Esophagus muscularis mucosa (tissue), 4 donors: Measurements from ENCODE around the gene MRPL43. TPM values are rescaled to one million over a fixed set of nuclear protein-coding genes. Genes with fewer than 3 reads are reported as not detected.
A peak's percentile ranks its signal among the peaks of the same experiment; 100 is the strongest.

Experiments used
- DNase-seq: peaks from one replicate; pipeline ENCODE4 v3.0.0-alpha.2; 2017; ENCODE audit errors: extremely low spot score
- H3K27ac ChIP-seq, 4 donors: fragments of 200-600 bp; sonication (generic); replicated peaks in 1 of 4; 1 replicate in 3 of 4; 2 replicates in 1 of 4; pipeline ENCODE4 v1.5.1; 2016 to 2019; ENCODE audit warnings: mild to moderate bottlenecking in 1 of 4
- H3K27me3 ChIP-seq, 4 donors: fragments of 200-600 bp; sonication (generic); one replicate each; pipeline versions ENCODE4 v1.5.1 to v1.6.0; 2016 to 2019
- H3K36me3 ChIP-seq, 4 donors: fragments of 200-600 bp; sonication (generic); one replicate each; pipeline ENCODE4 v1.5.1; 2016 to 2019
- H3K4me1 ChIP-seq, 4 donors: fragments of 200-600 bp; sonication (generic); one replicate each; pipeline ENCODE4 v1.5.1; 2016 to 2019
- H3K4me3 ChIP-seq, 4 donors: fragments of 200-600 bp; sonication (generic); 1 replicate in 2 of 4; 2 replicates in 2 of 4; pipeline ENCODE4 v1.5.1; 2016 to 2019; ENCODE audit warnings: mild to moderate bottlenecking in 4 of 4, moderate library complexity in 1 of 4
- H3K9me3 ChIP-seq, 4 donors: fragments of 200-600 bp; sonication (generic); 1 replicate in 3 of 4; 2 replicates in 1 of 4; pipeline ENCODE4 v1.5.1; 2016 to 2019
- EP300 ChIP-seq: sonication (generic); formaldehyde crosslinking; IDR thresholded peaks from one replicate; pipeline ENCODE4 v1.6.1; 2017; ENCODE audit warnings: antibody characterized with exemption
- POLR2A ChIP-seq: fragments of 450-650 bp; IDR thresholded peaks from one replicate; pipeline ENCODE4 v1.6.1; 2017; ENCODE audit warnings: antibody characterized with exemption, moderate library complexity, mild to moderate bottlenecking, low read depth
- POLR2AphosphoS5 ChIP-seq, 2 donors: sonication (generic); formaldehyde crosslinking; IDR thresholded peaks; one replicate each; pipeline ENCODE4 v1.6.1; 2017; ENCODE audit warnings: antibody characterized with exemption in 2 of 2
- whole genome bisulfite sequencing: methylation state at CpG from one replicate; pipeline ENCODE4 v1.1.5; 2018; 5-methylcytosine and 5-hydroxymethylcytosine counted together
- intact Hi-C: fragments of 100-400 bp; cut with DNase I; formaldehyde crosslinking; loops from one replicate; pipeline ENCODE4 v1.15.1; 2023
- total RNA-seq, 4 donors: library from RNA; depleted of rRNA; stranded (reverse); fragments of >200 nt; gene quantifications; one replicate each; pipeline versions ENCODE4 v1.1.0 to v1.2.1, GENCODE V29; 2016
- TF ChIP-seq, protein P1 (sequence below), 3 experiments: fragments of 200-600 bp in 2 of 3; fragments of 450-650 bp in 1 of 3; sonication (generic) in 2 of 3; IDR thresholded peaks; one replicate each; pipeline ENCODE4 v1.5.1; 2017 to 2019; ENCODE audit warnings: antibody characterized with exemption in 3 of 3, mild to moderate bottlenecking in 2 of 3, moderate library complexity in 1 of 3

MRPL43 gene
- total RNA-seq, 4 donors from 2014 or later: 54.4 to 98.8 (median 82.4) TPM

DNA sequence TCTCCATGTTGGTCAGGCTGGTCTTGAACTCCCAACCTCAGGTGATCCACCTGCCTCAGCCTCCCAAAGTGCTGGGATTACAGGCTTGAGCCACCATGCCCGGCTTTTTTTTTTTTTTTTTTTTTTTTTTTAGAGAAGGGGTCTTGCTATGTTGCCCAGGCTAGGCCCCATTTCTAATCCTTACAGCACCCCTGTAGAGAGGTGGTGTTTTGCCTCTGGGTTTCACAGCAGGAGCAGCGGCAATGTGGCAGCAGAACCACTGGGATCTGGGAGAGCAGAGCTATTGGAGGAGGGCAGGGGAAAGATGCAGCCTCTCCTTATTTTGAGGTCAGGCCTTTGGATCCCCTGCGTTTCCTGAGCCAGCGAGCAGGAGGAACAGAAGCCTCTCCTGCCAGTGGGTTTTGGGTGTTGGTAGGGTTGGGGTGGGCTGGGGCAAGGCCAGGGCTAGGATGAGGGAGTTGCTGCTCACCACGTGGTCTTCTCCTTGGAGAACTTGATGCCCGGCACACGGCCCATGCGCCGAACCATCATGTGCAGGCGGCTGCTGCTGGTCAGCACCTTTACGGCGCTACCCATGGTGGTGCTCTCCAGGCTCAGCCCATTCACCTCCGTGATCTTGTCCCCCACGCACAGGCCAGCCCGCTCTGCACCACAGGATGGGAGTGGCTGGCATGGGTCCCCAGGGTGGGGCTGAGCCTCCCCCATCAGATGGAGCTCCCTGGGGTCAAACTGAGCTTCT, 35.8 kb upstream of the MRPL43 start:
- H3K9me3 ChIP-seq: no peaks in the 10 kb centered on the region
- no peak overlapping the region for H3K27ac ChIP-seq
- no peak overlapping the region for H3K4me3 ChIP-seq
- H3K27me3 ChIP-seq: peaks cover 0 to 37% (median 3%) of the 10 kb centered on the region in 4 donors
- intact Hi-C loops: no loop called here
- no peaks in the 10 kb centered on the region for H3K36me3 ChIP-seq
- DNase-seq: no peak
- TF ChIP-seq EP300 (no peak), POLR2AphosphoS5 (IDR thresholded peaks at IDR 0.05) (no peak), POLR2A (no peak)
- TF ChIP-seq, protein P1, sequence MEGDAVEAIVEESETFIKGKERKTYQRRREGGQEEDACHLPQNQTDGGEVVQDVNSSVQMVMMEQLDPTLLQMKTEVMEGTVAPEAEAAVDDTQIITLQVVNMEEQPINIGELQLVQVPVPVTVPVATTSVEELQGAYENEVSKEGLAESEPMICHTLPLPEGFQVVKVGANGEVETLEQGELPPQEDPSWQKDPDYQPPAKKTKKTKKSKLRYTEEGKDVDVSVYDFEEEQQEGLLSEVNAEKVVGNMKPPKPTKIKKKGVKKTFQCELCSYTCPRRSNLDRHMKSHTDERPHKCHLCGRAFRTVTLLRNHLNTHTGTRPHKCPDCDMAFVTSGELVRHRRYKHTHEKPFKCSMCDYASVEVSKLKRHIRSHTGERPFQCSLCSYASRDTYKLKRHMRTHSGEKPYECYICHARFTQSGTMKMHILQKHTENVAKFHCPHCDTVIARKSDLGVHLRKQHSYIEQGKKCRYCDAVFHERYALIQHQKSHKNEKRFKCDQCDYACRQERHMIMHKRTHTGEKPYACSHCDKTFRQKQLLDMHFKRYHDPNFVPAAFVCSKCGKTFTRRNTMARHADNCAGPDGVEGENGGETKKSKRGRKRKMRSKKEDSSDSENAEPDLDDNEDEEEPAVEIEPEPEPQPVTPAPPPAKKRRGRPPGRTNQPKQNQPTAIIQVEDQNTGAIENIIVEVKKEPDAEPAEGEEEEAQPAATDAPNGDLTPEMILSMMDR (IDR thresholded peaks at IDR 0.05): no peak
- WGBS: 95% methylated on average over 9 of the region's 15 CpGs
- peaks cover 7 to 11% (median 10%) of the 10 kb centered on the region in 4 donors for H3K4me1 ChIP-seq

DNA sequence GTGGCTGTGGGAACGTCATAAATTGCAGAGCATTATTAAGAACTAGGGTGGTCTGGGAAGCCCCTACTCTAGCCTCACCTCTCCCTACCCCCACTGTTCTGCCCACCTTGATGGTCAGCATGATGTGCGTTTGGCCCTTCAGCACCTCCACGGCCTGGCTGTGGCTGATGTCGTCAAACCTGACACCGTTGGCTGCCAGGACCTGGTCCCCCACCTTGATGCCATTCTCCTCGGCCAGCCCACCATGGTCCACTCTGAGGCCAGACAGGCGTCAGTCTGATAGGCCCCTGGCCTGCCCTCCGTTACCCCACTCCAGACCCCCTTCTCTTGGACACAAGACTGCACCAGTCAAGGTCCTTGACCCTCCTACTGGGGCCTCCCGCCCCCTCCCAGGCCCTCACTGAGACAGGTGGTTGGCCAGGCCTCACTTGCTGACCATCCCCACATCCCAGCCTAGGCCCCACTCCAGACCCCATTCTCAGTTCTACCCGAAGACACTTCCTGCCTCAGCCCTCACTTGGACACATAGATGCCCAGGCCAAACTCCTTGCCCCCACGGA, 34.5 kb upstream of the MRPL43 start:
- 88% methylated on average over 11 of the region's 11 CpGs for WGBS
- DNase-seq: no peak
- no peak for TF ChIP-seq POLR2AphosphoS5 (IDR thresholded peaks at IDR 0.05)
- TF ChIP-seq POLR2A: no peak
- TF ChIP-seq EP300: no peak
- Histone ChIP-seq H3K27ac (no peak overlapping the region), H3K9me3 (no peaks in the 10 kb centered on the region), H3K36me3 (no peaks in the 10 kb centered on the region), H3K27me3 (peaks cover 0 to 48% (median 3%) of the 10 kb centered on the region in 4 donors), H3K4me1 (peaks cover 7 to 13% (median 10%) of the 10 kb centered on the region in 4 donors), H3K4me3 (no peak overlapping the region)
- intact Hi-C loops: no loop called here

DNA sequence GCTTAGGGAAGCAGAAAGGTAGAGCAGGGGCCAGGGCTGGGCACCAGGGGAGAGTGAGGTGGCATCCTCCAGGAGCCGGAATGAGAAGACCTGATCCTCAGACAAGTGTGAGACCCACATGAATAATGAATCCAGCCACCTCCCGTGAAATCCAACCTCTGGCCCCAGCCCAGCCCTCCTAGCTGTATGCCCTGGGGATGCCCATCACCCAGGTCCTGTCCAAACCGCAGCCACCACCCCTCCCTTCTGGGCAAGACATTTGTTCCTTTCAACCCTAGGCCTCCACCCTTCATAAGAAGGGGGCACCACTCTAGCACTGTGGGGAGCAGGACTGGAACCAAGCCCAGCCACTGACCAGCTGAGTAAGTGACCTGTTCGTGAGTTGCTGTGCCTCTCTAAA, 33.9 kb upstream of the MRPL43 start:
- 88% methylated on average over 3 of the region's 4 CpGs for WGBS
- TF ChIP-seq POLR2A (no peak), POLR2AphosphoS5 (IDR thresholded peaks at IDR 0.05) (no peak)
- no peaks in the 10 kb centered on the region for H3K36me3 ChIP-seq
- H3K4me1 ChIP-seq: peaks cover 7 to 13% (median 10%) of the 10 kb centered on the region in 4 donors
- intact Hi-C loops: no loop called here
- no peak for DNase-seq
- no peak overlapping the region for H3K27ac ChIP-seq
- no peak overlapping the region for H3K4me3 ChIP-seq
- no peaks in the 10 kb centered on the region for H3K9me3 ChIP-seq
- H3K27me3 ChIP-seq: peaks cover 0 to 53% (median 3%) of the 10 kb centered on the region in 4 donors

DNA sequence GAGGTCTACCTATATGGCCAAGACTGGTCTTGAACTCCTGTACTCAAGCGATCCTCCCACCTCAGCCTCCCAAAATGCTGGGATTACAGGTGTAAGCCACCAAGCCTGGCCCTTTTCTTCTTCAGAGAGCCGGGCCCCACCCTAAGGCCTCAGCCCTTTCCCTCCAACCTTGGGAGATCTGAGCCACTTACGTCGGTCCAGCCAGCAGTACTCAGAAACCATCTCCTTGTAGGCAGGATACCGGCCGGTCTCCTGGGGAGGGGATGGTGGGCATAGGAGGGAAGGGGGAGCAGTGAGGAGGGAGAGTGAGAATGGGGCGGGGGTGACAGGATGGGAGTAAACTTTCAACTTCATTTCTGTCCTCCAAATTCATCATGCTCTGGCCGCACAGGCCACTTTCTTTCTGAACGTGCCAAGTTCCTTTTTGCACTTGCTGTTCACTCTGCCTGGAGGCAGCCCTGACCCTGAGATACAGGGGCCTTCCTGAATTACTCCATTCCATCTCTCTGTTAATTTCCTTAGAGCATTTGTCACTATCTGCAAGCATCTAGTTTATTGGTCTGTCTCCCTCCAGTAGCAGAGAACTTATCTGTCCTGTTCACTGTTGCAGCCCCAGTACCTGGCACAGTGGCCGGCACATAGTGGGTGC, 33.3 kb upstream of the MRPL43 start:
- peaks cover 0 to 60% (median 3%) of the 10 kb centered on the region in 4 donors for H3K27me3 ChIP-seq
- no peak overlapping the region for H3K27ac ChIP-seq
- no peak for DNase-seq
- intact Hi-C loops: no loop called here
- peaks cover 7 to 13% (median 10%) of the 10 kb centered on the region in 4 donors for H3K4me1 ChIP-seq
- H3K4me3 ChIP-seq: no peak overlapping the region
- 86% methylated on average over 10 of the region's 10 CpGs for WGBS
- no peak for TF ChIP-seq POLR2AphosphoS5 (IDR thresholded peaks at IDR 0.05)
- no peaks in the 10 kb centered on the region for H3K36me3 ChIP-seq
- H3K9me3 ChIP-seq: no peaks in the 10 kb centered on the region

DNA sequence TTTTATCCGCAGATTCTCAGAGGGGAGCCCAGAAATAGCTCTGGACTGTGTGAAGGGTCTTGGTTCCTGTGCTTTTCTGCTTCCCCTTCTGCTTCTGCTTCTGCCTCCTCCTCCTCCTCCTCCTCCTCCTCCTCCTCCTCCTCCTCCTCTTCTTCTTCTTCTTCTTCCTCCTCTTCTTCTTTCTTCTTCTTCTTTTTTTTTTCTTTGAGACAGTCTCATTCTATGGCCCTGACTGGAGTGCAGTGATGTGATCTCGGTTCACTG, 32.1 kb upstream of the MRPL43 start:
- no peak overlapping the region for H3K27ac ChIP-seq
- no peak for DNase-seq
- H3K36me3 ChIP-seq: no peaks in the 10 kb centered on the region
- no peaks in the 10 kb centered on the region for H3K9me3 ChIP-seq
- intact Hi-C loops: loop anchor here (10.0 kb wide), 1 partner anchor 55 kb away; the partner anchor contains the start of gene SEMA4G
- TF ChIP-seq POLR2A: no peak
- no peak for TF ChIP-seq POLR2AphosphoS5 (IDR thresholded peaks at IDR 0.05)
- H3K27me3 ChIP-seq: peaks cover 0 to 62% (median 3%) of the 10 kb centered on the region in 4 donors
- WGBS: 43% methylated on average over 2 of the region's 2 CpGs
- H3K4me3 ChIP-seq: no peak overlapping the region
- H3K4me1 ChIP-seq: peaks cover 7 to 15% (median 13%) of the 10 kb centered on the region in 4 donors

DNA sequence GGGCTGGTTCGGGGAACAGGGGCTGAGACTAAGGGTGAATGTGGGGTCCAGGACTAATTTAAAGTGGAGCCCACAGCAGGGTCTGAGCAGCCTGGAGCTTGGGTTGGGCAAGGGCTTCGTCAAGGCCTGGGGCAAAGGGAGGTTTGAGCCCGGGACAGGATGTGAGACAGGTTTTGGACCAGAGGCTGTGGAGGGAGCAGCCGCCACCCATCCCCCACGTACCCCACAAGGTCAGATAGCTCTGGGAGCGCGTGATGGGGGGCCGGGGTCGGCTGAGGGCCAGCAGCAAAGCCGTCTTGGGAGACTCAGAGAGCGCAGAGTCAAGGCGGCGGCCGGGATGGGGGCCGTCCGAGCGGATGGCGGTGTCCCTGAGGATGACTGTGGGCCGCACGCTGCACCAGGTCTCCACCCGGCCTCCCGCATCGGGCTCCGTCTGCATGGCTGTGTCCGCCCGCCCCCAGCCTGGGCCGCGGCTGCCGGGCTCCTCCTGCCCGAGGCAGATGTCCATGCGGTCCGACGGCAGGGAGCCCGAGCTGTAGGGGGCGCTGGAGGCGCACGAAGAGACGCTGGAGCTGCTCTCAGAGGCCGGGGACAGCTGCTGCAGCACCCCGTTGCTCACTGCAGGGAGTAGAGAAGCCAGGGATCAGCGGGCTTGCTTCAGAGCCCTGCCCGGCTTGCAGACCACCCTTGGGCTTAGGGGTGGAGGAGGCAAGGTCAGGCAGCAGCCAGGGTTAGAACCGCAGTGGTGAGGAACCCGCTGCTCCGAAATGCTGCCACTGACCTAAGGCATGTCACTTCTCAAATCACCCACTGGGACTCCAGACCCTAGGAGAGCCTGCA, 31.5 kb upstream of the MRPL43 start:
- no peak for DNase-seq
- WGBS: 21% methylated on average over 14 of the region's 45 CpGs
- TF ChIP-seq POLR2A (no peak), POLR2AphosphoS5 (IDR thresholded peaks at IDR 0.05) (no peak), EP300 (no peak)
- TF ChIP-seq, protein P1 (IDR thresholded peaks at IDR 0.05): peak; percentile 49 to 75 (median 50)
- peaks cover 0 to 62% (median 3%) of the 10 kb centered on the region in 4 donors for H3K27me3 ChIP-seq
- peak overlapping the region in 1 of 4 donors; percentile 14 for H3K4me3 ChIP-seq
- H3K9me3 ChIP-seq: no peaks in the 10 kb centered on the region
- intact Hi-C loops: loop anchor here (10.0 kb wide), 1 partner anchor 54 kb away; the partner anchor contains the start of gene SEMA4G
- peak overlapping the region in 1 of 4 donors; percentile 18 for H3K27ac ChIP-seq
- peaks cover 12 to 20% (median 19%) of the 10 kb centered on the region in 4 donors for H3K4me1 ChIP-seq
- H3K36me3 ChIP-seq: no peaks in the 10 kb centered on the region
